ENCODE measurements around the gene C3orf18.

Gene C3orf18

GRCh38 chr3:50567011-50567385 lies 549 bp downstream of the C3orf18 start:
- Histone ChIP-seq H3K4me3 (ENCODE audit: low read depth, low read length) (peak overlapping the region; percentile 48), H3K27ac (peak overlapping the region; percentile 55), H3K9me3 (ENCODE audit: severe bottlenecking) (no peaks in the 10 kb centered on the region), H3K27me3 (ENCODE audit: insufficient read depth, low read depth, severe bottlenecking) (no peaks in the 10 kb centered on the region), H3K36me3 (no peaks in the 10 kb centered on the region)
- no peak for DNase-seq
- TF ChIP-seq, protein P1, sequence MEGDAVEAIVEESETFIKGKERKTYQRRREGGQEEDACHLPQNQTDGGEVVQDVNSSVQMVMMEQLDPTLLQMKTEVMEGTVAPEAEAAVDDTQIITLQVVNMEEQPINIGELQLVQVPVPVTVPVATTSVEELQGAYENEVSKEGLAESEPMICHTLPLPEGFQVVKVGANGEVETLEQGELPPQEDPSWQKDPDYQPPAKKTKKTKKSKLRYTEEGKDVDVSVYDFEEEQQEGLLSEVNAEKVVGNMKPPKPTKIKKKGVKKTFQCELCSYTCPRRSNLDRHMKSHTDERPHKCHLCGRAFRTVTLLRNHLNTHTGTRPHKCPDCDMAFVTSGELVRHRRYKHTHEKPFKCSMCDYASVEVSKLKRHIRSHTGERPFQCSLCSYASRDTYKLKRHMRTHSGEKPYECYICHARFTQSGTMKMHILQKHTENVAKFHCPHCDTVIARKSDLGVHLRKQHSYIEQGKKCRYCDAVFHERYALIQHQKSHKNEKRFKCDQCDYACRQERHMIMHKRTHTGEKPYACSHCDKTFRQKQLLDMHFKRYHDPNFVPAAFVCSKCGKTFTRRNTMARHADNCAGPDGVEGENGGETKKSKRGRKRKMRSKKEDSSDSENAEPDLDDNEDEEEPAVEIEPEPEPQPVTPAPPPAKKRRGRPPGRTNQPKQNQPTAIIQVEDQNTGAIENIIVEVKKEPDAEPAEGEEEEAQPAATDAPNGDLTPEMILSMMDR (IDR thresholded peaks at IDR 0.05; ENCODE audit: low read depth, low read length) = no peak

DNA sequence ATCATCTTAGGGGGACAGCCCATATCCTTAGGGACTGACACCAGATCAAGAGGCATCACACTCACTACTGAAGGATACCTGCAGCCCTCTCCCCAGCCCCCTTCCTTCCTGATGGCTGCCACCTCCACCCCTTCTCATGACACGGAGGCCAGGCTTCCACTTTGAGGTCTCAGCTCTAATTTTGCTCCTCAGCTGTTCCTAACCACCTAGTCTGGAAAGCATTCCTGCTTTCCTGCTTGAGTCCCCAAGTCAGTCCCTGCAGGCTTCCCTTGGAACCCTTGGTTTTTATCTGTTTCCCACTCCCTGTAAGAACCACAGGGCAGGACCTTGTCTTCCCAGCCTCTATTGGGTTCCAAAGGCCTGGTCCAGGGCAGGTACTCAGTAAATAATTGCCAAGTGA lies 3.2 kb downstream of the C3orf18 start:
- no peaks in the 10 kb centered on the region for H3K27me3 ChIP-seq (ENCODE audit: insufficient read depth, low read depth, severe bottlenecking)
- H3K9me3 ChIP-seq (ENCODE audit: severe bottlenecking) = no peaks in the 10 kb centered on the region
- H3K27ac ChIP-seq = no peak overlapping the region
- DNase-seq = no peak
- no peak overlapping the region for H3K4me3 ChIP-seq (ENCODE audit: low read depth, low read length)
- TF ChIP-seq, protein P1 (IDR thresholded peaks at IDR 0.05; ENCODE audit: low read depth, low read length) = no peak
- no peaks in the 10 kb centered on the region for H3K36me3 ChIP-seq

DNA sequence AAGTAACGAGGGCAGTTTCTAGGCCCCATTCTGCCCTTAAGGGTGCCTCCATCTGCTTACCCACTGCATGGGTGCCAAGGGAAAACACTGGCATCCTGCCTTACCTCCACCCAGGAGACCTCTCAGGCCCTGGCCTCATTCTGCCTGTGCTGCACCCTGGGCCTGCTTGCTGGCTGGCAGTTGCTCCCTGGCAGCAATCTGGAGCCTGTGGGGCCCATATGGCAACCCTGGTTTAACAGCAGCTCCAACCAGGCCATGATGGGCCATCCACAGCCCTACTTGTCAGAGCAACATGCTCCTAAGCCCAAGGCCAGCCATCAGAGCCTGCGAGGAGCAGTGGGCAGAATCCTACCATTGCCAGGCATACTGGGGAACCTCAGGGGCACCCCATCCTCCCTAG lies 3.7 kb downstream of the C3orf18 start:
- no peaks in the 10 kb centered on the region for H3K36me3 ChIP-seq
- H3K27me3 ChIP-seq (ENCODE audit: insufficient read depth, low read depth, severe bottlenecking) = no peaks in the 10 kb centered on the region
- no peak for DNase-seq
- H3K4me3 ChIP-seq (ENCODE audit: low read depth, low read length) = no peak overlapping the region
- TF ChIP-seq, protein P1 (IDR thresholded peaks at IDR 0.05; ENCODE audit: low read depth, low read length) = no peak
- no peaks in the 10 kb centered on the region for H3K9me3 ChIP-seq (ENCODE audit: severe bottlenecking)
- no peak overlapping the region for H3K27ac ChIP-seq

DNA sequence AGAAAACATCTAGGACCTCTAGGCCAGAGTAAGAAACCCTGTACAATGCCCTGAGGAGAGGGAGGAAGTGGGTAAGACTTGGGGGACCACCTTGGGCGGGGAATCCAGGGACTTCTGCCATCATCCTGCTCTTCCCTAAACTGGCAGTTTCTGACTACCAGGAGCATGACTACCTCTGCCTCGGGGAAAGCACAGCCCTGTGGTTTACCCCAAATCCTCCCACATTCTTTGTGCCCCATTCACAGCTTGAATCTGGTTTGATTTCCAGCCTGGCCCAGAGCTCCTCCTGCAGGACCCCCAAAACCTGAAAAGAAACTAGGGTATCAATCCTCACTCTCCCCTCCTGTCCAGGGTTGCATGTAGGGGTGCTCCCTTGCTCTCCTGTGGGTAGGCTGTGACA lies 4.7 kb downstream of the C3orf18 start:
- Histone ChIP-seq H3K27ac (no peak overlapping the region), H3K4me3 (ENCODE audit: low read depth, low read length) (no peak overlapping the region), H3K27me3 (ENCODE audit: insufficient read depth, low read depth, severe bottlenecking) (no peaks in the 10 kb centered on the region), H3K36me3 (no peaks in the 10 kb centered on the region), H3K9me3 (ENCODE audit: severe bottlenecking) (no peaks in the 10 kb centered on the region)
- TF ChIP-seq, protein P1 (IDR thresholded peaks at IDR 0.05; ENCODE audit: low read depth, low read length) = no peak
- no peak for DNase-seq

DNA sequence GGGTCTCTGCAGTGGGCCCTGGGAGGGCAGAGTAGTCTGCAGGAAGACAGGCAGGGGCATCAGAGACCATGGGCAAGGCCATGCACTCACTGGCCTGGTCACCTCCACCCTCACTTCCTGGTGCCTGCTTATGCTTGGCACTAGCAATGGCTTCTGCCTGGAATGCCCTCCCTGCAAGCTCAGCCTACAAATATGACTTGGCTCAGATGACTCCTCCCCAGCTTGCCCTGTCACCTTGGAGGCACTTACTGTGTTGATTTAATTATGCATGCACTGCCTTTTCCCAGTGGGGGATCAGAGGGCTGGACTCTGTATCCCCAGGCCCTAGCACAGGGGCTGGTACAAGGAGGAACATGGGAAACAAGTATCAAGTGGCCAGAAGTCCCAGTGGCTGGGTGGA lies 7.8 kb downstream of the C3orf18 start:
- no peak for DNase-seq
- H3K36me3 ChIP-seq = no peaks in the 10 kb centered on the region
- TF ChIP-seq, protein P1 (IDR thresholded peaks at IDR 0.05; ENCODE audit: low read depth, low read length) = no peak
- H3K27ac ChIP-seq = no peak overlapping the region
- H3K27me3 ChIP-seq (ENCODE audit: insufficient read depth, low read depth, severe bottlenecking) = no peaks in the 10 kb centered on the region
- H3K4me3 ChIP-seq (ENCODE audit: low read depth, low read length) = no peak overlapping the region
- H3K9me3 ChIP-seq (ENCODE audit: severe bottlenecking) = no peaks in the 10 kb centered on the region

DNA sequence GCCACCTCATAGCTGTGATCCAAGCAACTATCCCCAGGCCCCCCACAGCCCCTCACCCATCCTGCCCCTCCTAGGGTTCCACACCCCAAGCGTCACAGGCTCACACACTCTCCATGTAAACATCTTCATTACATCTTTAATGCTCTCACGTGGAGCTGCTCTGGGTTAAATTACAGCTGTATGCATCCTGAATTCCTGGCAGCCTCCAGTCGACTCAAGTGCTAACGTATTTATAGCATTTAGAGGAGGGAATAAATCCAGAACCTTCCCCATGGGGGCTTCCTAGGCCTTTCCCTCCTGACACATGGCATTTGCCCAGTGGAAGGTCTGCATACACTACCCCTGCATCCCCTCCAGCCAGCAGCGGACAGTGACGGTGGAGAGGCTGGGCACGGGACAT lies 9.6 kb downstream of the C3orf18 start:
- Histone ChIP-seq H3K27me3 (ENCODE audit: insufficient read depth, low read depth, severe bottlenecking) (no peaks in the 10 kb centered on the region), H3K27ac (no peak overlapping the region), H3K36me3 (no peaks in the 10 kb centered on the region), H3K4me3 (ENCODE audit: low read depth, low read length) (no peak overlapping the region), H3K9me3 (ENCODE audit: severe bottlenecking) (no peaks in the 10 kb centered on the region)
- TF ChIP-seq, protein P1 (IDR thresholded peaks at IDR 0.05; ENCODE audit: low read depth, low read length) = no peak
- DNase-seq = no peak
